GM12878 (cell line): ENCODE data around the gene SULT1A3.
"Not testable (repeated sequence)": the region's sequence is repeated elsewhere in the genome, so short reads cannot be mapped to it uniquely, and the experiment has no call there.

Experiments
- BCL11A ChIP-seq: IDR thresholded peaks from 2 replicates; pipeline ENCODE4 v1.6.1; 2011; ENCODE audit warnings: low read depth, low read length
- CEBPB ChIP-seq, 2 experiments: fragments of 150-350 bp in 1 of 2; IDR thresholded peaks; 2 replicates each; pipeline ENCODE4 v1.6.1; 2012 to 2014; ENCODE audit warnings: low read depth in 2 of 2, low read length in 2 of 2, borderline replicate concordance in 1 of 2, inconsistent platforms in 1 of 2
- CHD4 ChIP-seq: fragments of 200-600 bp; sonication (generic); IDR thresholded peaks from 2 replicates; pipeline ENCODE4 v1.6.1; 2016; ENCODE audit warnings: mild to moderate bottlenecking
- JUNB ChIP-seq: IDR thresholded peaks from 2 replicates; pipeline ENCODE4 v1.6.1; 2016; ENCODE audit warnings: antibody characterized with exemption, mild to moderate bottlenecking
- MTA3 ChIP-seq: IDR thresholded peaks from 2 replicates; pipeline ENCODE4 v1.6.1; 2012; ENCODE audit warnings: low read length, inconsistent platforms, borderline replicate concordance
- MXI1 ChIP-seq: fragments of 150-350 bp; IDR thresholded peaks from 2 replicates; pipeline ENCODE4 v1.6.1; 2011; ENCODE audit warnings: low read depth, mild to moderate bottlenecking, inconsistent platforms, low read length, improper control_type of control experiment
- SMC3 ChIP-seq: IDR thresholded peaks from 2 replicates; pipeline ENCODE4 v1.6.1; 2011; ENCODE audit warnings: low read length, improper control_type of control experiment, borderline replicate concordance
- TF ChIP-seq, protein P1 (sequence below), 3 experiments: IDR thresholded peaks in 2 of 3; conservative IDR thresholded peaks in 1 of 3; 2 replicates each; pipeline ENCODE4 v1.5.1; 2011; ENCODE audit warnings: low read depth in 3 of 3, low read length in 3 of 3, mild to moderate bottlenecking in 3 of 3, control low read depth in 2 of 3, moderate library complexity in 2 of 3, inconsistent platforms in 1 of 3, mixed read lengths in 1 of 3; ENCODE audit not compliant: control insufficient read depth in 2 of 3, insufficient read depth in 1 of 3; ENCODE audit errors: extremely low read depth in 1 of 3

DNA sequence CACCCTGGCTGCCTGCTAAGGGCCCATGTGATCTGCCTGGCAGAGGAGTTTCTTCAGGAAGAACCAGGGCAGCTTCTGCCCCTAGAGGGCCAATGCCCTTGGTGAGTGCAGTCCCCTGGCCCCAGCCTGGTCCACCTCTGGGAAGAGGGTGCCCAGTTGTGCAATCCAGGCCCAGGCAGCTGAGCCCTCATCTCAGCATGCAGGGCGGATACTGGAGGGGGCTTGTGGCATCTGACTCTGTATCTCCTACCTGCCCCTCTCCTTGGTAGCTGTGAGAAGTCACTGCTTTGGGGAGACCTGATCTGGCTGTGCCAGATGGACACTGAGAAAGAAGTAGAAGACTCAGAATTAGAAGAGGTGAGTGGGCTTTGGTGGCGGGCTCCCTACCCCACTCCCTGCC is 2.1 kb upstream of the SULT1A3 start:
- not testable (repeated sequence) for TF ChIP-seq BCL11A; MTA3; MXI1; CEBPB (IDR thresholded peaks at IDR 0.05; ENCODE audit: borderline replicate concordance in 1 of 2, low read depth in 2 of 2, low read length in 2 of 2); SMC3; JUNB; CHD4
- TF ChIP-seq, protein P1, sequence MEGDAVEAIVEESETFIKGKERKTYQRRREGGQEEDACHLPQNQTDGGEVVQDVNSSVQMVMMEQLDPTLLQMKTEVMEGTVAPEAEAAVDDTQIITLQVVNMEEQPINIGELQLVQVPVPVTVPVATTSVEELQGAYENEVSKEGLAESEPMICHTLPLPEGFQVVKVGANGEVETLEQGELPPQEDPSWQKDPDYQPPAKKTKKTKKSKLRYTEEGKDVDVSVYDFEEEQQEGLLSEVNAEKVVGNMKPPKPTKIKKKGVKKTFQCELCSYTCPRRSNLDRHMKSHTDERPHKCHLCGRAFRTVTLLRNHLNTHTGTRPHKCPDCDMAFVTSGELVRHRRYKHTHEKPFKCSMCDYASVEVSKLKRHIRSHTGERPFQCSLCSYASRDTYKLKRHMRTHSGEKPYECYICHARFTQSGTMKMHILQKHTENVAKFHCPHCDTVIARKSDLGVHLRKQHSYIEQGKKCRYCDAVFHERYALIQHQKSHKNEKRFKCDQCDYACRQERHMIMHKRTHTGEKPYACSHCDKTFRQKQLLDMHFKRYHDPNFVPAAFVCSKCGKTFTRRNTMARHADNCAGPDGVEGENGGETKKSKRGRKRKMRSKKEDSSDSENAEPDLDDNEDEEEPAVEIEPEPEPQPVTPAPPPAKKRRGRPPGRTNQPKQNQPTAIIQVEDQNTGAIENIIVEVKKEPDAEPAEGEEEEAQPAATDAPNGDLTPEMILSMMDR (IDR thresholded peaks at IDR 0.05 in 2 of 3, conservative IDR thresholded peaks at IDR 0.05 in 1 of 3; ENCODE audit: control insufficient read depth in 2 of 3, extremely low read depth in 1 of 3, insufficient read depth in 1 of 3, low read depth in 3 of 3, low read length in 3 of 3): not testable (repeated sequence)
